Urothelium cell line (cell line): ENCODE measurements around the gene SLC16A8.
A peak's percentile ranks its signal among the peaks of the same experiment; 100 is the strongest.

Experiments
- DNase-seq: peaks from one replicate; pipeline ENCODE4 v3.0.0; 2011; ENCODE audit warnings: low spot score, mixed read lengths
- FAIRE-seq: peaks from 2 replicates; lab custom pipeline; 2011; peaks lifted over from hg19 to GRCh38; lab: Jason Lieb, UNC

The SLC16A8 gene

GRCh38 chr22:38114484-38115398 is 30.8 kb upstream of the SLC16A8 start:
- no peak for FAIRE-seq

GRCh38 chr22:38112381-38112780 is 28.4 kb upstream of the SLC16A8 start:
- DNase-seq (no peak), FAIRE-seq (no peak)

More at GRCh38 chr22:38114484-38115398, 30.8 kb upstream of the SLC16A8 start:
- DNase-seq: peak; percentile 91

- FAIRE-seq: no peak
- no peak for DNase-seq
These were observed 28.0 kb upstream of the SLC16A8 start for GRCh38 chr22:38111925-38112355.

DNA sequence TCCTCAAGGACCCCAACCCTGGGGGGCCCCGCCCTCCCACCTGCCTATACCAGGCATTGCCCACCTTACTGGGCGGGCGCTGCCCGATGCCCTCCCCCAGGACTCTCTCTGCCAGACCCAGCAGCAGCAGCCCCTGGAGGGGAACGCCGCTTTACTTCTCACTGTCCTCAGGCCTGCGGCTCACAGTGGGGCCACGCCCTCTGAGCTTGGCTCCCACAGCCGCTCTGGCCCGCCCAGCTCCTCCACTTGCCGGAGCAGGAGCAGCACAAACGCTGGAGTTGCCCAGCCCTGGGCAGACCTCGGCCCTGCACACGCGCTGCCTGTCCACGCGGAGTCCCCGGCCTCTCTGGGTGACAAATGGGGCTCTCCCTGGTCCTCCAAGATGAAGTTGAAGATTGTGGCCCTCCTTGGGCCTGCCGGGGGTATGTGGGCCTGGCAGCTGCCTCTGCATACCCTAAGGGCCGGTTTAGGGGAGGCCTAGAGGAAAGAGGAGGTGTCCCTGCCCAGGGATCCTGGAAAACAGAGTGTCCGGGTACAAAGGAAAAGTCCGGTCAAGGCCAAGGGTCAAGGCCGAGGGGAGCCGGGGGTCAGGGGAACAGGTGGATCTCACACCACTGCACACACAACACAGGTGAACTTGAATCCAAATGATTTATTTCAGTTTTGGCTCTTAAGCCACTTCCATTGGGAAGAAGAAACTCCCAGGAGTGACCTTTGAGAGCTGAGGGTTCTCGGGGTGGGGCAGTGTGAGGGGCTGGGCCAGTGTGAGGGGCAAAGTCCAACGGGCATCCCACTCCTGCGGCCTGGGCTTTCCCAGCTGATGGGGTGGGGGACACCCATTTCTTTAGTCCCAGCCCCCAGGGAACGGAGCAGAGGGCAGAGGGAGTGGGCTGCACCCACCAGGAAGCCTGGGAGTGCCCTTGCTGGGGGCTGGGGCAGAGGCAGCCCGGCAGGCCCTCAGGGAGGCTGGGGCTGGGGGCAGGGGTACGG is 27.2 kb upstream of the SLC16A8 start:
- FAIRE-seq: no peak
- no peak for DNase-seq

DNA sequence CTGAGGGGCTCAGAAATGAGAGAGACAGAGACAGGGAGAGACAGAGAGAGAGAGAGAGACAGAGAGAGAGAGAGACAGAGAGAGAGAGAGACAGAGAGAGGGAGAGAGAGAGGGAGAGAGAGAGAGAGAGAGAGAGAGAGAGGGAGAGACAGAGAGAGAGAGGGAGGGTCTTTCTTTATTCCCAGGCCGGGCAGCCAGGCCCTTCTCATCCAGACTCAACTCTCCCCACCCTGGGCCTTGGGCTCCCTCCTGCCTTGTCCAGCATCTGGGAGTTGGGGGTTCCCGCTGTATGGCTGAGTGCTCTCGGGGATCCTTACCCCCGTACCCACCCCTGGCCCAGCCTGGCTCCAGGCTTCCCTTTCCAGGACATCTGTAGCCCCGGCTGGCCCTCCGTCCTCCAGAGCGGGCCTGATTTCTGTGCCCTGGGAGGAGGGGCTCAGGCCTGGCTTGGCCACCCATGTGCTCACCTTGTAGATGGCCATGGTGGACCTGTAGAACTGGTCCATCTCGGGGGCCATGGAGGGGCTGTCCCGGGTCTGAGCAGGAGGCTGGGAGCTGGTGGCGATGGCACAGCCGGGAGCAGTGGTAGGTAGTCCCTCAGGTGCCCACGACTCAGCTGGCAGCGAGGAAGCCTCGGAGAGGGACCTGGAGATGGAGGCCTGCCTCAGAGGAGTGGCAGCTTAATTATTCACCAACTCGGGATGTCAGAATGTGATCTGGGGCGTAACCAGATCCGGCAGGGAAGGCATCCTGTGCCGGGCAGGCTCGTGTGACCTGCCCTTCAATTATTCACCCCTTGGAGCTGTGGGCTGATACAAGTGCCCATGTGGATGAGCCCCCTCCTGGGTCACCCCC is 26.3 kb upstream of the SLC16A8 start, which contains the start of gene BAIAP2L2:
BAIAP2L2 (minus strand) TSS at position 677 of the 855 bp plus-strand sequence; CDS start at position 518, 159 bp downstream.
- FAIRE-seq (no peak), DNase-seq (no peak)

GRCh38 chr22:38109371-38110001 is 25.5 kb upstream of the SLC16A8 start:
- DNase-seq (peak; percentile 54), FAIRE-seq (no peak)

- DNase-seq (no peak), FAIRE-seq (no peak)
These were observed 24.8 kb upstream of the SLC16A8 start for GRCh38 chr22:38108561-38109319.

DNA sequence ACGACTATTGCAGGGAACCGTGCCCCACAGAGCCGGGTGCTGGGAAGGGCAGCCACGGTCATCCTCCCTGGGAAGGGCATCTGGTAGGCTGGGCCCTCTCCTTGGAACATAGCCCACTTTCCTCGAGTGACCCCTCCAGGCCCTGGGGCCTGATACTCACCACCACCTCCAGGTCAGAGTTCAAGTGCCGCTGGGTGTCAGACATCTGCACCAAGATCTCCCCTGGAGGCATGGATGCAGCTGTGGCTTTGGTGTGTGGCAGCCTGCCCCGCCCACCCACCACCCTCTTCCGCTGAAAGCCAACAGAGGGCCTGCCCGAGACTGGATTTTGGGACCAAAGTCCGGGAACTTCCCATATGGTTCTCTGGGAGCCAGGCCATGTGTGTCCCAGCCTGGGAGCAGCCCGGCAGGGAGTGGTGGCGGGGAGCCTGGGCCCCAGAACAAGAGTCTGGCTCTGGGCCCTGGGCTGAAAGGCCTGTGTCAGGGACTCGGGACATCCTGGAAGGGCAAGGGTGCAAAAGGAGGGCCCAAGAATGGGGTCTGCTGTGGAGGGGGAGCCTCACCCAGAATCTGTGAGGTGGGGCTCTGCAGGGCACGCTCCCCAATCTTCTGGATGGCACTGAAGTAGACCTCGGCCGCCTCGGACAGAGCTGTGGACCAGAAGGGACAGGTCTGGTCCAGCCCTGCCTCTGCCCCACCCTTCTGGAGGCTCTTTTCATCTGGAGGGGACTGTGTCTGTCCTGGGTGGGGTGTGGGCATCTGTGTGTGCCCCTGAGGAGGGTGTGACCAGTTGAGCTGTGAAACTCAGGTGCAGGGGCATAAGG is 23.9 kb upstream of the SLC16A8 start:
- DNase-seq (no peak), FAIRE-seq (no peak)

GRCh38 chr22:38106814-38107578 is 23.0 kb upstream of the SLC16A8 start:
- no peak for FAIRE-seq
- DNase-seq: no peak

DNA sequence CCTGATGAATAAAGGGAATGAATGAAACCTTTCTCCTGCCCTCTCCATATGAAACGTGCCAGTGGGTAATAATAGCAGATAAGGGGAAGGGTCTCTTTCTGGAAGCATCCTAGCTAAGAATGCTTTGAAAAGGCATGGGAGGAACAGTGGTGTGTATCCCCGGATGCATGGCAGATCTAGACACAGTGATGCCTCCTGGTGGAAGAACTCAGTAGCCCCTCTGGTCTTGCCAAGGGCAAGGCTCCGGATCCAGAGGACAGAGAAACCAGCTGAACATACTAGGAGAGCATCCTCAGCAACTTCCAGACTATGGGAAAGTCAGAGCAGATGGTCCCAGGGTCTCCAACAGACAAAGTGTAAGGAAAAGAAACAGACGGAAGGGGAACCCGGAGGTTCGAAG is 20.1 kb upstream of the SLC16A8 start:
- no peak for FAIRE-seq
- DNase-seq: no peak

- DNase-seq (no peak), FAIRE-seq (no peak)
These were observed 19.7 kb upstream of the SLC16A8 start for GRCh38 chr22:38103641-38104040.

DNA sequence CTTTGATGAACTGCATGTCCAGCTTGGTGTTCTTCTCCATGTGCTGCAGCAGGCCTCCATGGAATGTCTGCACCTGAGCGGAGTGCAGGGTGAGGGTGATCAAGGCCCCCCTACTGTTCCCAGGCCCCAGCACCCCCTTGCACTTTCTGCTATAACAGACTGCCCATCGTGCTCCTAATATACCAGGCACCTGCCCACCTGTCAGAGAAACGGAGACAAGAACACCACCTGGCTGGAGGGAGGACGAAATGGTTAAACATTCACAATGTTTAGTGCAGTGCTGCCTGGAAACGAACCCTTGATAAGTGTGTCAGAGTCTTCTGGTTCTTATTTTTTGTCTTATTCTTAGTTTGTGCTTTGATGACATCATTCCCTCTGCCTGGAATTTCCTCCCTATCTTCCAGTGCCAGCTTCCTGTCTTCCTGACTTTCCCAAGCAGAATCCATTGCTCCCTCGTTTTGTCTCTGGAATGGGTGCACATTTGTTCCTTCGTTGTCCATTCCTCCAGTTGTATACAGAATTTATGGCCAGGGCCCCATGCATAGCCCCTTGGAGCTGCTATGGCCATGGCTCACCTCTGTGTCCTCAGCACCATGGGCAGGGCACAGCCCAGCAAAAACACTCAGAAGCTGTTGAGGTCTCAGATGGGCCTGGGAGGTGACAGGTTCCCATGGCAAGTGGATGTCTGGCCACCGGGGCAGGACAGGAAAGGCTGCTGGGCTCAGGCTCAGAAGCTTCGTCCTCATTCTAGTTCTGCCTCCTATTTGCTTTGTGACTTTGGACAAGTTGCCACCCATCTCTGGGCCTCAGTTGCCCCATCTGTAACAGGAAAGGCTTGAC is 14.6 kb upstream of the SLC16A8 start:
- no peak for DNase-seq
- FAIRE-seq: peak; percentile 53

DNA sequence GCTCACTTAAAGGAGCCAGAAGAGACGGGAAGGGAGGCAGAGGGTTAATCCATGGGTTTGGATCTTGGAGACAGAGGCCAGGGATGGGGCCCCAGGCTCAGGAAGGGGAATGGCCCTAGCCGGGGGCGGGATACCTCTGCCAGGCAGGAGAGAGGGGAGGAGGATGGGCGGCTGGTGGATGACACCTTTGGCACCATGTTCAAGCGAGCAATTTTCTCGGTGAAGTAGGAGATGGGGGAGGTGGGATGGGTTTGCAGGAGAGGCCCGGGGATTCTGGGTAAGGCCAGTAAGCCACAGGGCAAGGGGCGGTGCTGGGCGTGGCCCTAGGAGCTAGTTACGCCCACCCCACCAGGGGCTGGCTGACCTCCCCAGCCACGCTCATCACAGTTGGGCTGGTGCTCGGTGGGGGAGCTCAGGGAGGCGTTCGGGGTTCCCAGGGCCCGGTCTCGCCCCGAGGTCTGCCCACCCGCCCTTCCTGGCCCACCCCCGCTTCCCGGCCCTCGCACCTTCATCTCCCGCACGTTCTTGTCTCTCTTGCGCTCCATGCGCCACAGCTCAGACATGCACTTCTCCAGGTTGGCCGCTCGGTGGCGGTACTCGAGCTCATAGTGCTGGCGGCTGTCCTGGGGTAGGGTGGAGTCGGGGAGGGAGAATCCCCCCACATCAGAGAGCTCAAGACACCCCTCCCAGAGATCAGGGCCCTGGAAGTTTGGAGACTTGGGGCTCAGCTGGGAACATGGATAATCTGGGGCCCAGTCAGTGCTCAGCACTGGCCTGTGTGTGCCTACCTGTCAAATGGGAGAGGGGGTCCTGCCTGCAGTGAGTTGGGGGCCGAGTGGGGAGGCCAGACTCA is 13.8 kb upstream of the SLC16A8 start:
- DNase-seq: no peak
- no peak for FAIRE-seq

- no peak for DNase-seq
These were observed 13.1 kb upstream of the SLC16A8 start for GRCh38 chr22:38097058-38097457.

GRCh38 chr22:38089474-38089851 is 5.5 kb upstream of the SLC16A8 start:
- FAIRE-seq (no peak), DNase-seq (no peak)

More at GRCh38 chr22:38097058-38097457, 13.1 kb upstream of the SLC16A8 start:
- FAIRE-seq: no peak
